GM18517 (cell line): ENCODE measurements around the gene FNBP1L.

Experiments used
- ATAC-seq: cut with Tn5 transposase; IDR thresholded peaks from one replicate; pipeline ENCODE4 v1.9.1; 2021; ENCODE audit warnings: mild to moderate bottlenecking, moderate library complexity; ENCODE audit not compliant: unreplicated experiment

Gene FNBP1L

GRCh38 chr1:93567255-93567918, 119.5 kb downstream of the FNBP1L start:
- no peak for ATAC-seq

- ATAC-seq, result no peak
Measured at GRCh38 chr1:93569489-93569888, 121.6 kb downstream of the FNBP1L start.

GRCh38 chr1:93571623-93572310, 123.8 kb downstream of the FNBP1L start:
- no peak for ATAC-seq

GRCh38 chr1:93573940-93574469, 126.1 kb downstream of the FNBP1L start:
- ATAC-seq, result no peak

GRCh38 chr1:93574511-93574910, 126.6 kb downstream of the FNBP1L start:
- ATAC-seq, result no peak

GRCh38 chr1:93574991-93575390, 127.1 kb downstream of the FNBP1L start:
- ATAC-seq, result no peak

- ATAC-seq, result no peak
Measured at GRCh38 chr1:93575621-93576284, 127.8 kb downstream of the FNBP1L start.

- no peak for ATAC-seq
Measured at GRCh38 chr1:93576346-93576745, 128.4 kb downstream of the FNBP1L start.

- no peak for ATAC-seq
Measured at GRCh38 chr1:93576746-93577145, 128.8 kb downstream of the FNBP1L start.

- no peak for ATAC-seq
Measured at GRCh38 chr1:93577536-93578432, 129.9 kb downstream of the FNBP1L start.

- ATAC-seq, result no peak
Measured at GRCh38 chr1:93578433-93578830, 130.5 kb downstream of the FNBP1L start.

- no peak for ATAC-seq
Measured at GRCh38 chr1:93578911-93579825, 131.2 kb downstream of the FNBP1L start.

- no peak for ATAC-seq
Measured at GRCh38 chr1:93579891-93580290, 132.0 kb downstream of the FNBP1L start.

- ATAC-seq, result no peak
Measured at GRCh38 chr1:93581917-93582850, 134.3 kb downstream of the FNBP1L start.

- no peak for ATAC-seq
Measured at GRCh38 chr1:93584261-93585003, 136.5 kb downstream of the FNBP1L start.

- no peak for ATAC-seq
Measured at GRCh38 chr1:93585059-93585966, 137.4 kb downstream of the FNBP1L start.

- ATAC-seq, result no peak
Measured at GRCh38 chr1:93587354-93587753, 139.4 kb downstream of the FNBP1L start.
